ENCODE results near the gene ARHGAP23.
"Not testable (repeated sequence)": the region's sequence is repeated elsewhere in the genome, so short reads cannot be mapped to it uniquely, and the experiment has no call there.

Gene ARHGAP23

GRCh38 chr17:38461683-38462082, 33.4 kb downstream of the ARHGAP23 start:
- no peak for DNase-seq

- DNase-seq, result no peak
These were observed 35.2 kb downstream of the ARHGAP23 start for GRCh38 chr17:38463451-38463858.

- DNase-seq, result no peak
These were observed 36.0 kb downstream of the ARHGAP23 start for GRCh38 chr17:38464251-38464722.

GRCh38 chr17:38464723-38465390, 36.6 kb downstream of the ARHGAP23 start:
- no peak for DNase-seq

GRCh38 chr17:38465391-38466345, 37.4 kb downstream of the ARHGAP23 start:
- DNase-seq, result no peak

GRCh38 chr17:38466346-38467315, 38.4 kb downstream of the ARHGAP23 start:
- no peak for DNase-seq

GRCh38 chr17:38467491-38467890, 39.2 kb downstream of the ARHGAP23 start:
- no peak for DNase-seq

GRCh38 chr17:38469875-38470274, 41.6 kb downstream of the ARHGAP23 start:
- DNase-seq, result no peak

- DNase-seq, result not testable (repeated sequence)
These were observed 43.0 kb downstream of the ARHGAP23 start for GRCh38 chr17:38471253-38471652.

- DNase-seq, result not testable (repeated sequence)
These were observed 46.4 kb downstream of the ARHGAP23 start for GRCh38 chr17:38474666-38475065.

GRCh38 chr17:38476549-38476948, 48.3 kb downstream of the ARHGAP23 start:
- DNase-seq, result no peak

- not testable (repeated sequence) for DNase-seq
These were observed 49.2 kb downstream of the ARHGAP23 start for GRCh38 chr17:38477417-38477816.

GRCh38 chr17:38477951-38478350, 49.7 kb downstream of the ARHGAP23 start:
- not testable (repeated sequence) for DNase-seq

GRCh38 chr17:38478667-38479066, 50.4 kb downstream of the ARHGAP23 start:
- not testable (repeated sequence) for DNase-seq

GRCh38 chr17:38482039-38482699, 53.9 kb downstream of the ARHGAP23 start:
- DNase-seq, result not testable (repeated sequence)

GRCh38 chr17:38482700-38483043, 54.4 kb downstream of the ARHGAP23 start:
- DNase-seq, result not testable (repeated sequence)

GRCh38 chr17:38484242-38485145, 56.2 kb downstream of the ARHGAP23 start:
- DNase-seq, result peak; percentile 63

GRCh38 chr17:38485146-38485468, 56.8 kb downstream of the ARHGAP23 start:
- no peak for DNase-seq

GRCh38 chr17:38485681-38486298, 57.5 kb downstream of the ARHGAP23 start:
- DNase-seq, result peak; percentile 51

GRCh38 chr17:38489774-38490173, 61.5 kb downstream of the ARHGAP23 start:
- not testable (repeated sequence) for DNase-seq
